Skin epidermis (tissue), 12 donors: Measurements from ENCODE around the gene THUMPD2.
A peak's percentile ranks its signal among the peaks of the same experiment; 100 is the strongest.
"Not testable (repeated sequence)": the region's sequence is repeated elsewhere in the genome, so short reads cannot be mapped to it uniquely, and the experiment has no call there.

ENCODE experiments used
- H3K27ac ChIP-seq, 21 experiments: fragments of 200-600 bp; sonication (generic) in 11 of 21; one replicate each; pipeline ENCODE4 v1.5.0; 2020; ENCODE audit warnings: mild to moderate bottlenecking in 3 of 21, inconsistent platforms in 2 of 21, moderate library complexity in 2 of 21
- H3K4me3 ChIP-seq, 7 experiments: fragments of 200-600 bp; sonication (generic) in 2 of 7; one replicate each; pipeline ENCODE4 v1.5.0; 2020; ENCODE audit warnings: inconsistent platforms in 2 of 7, mild to moderate bottlenecking in 2 of 7, moderate library complexity in 1 of 7

Gene THUMPD2, protein sequence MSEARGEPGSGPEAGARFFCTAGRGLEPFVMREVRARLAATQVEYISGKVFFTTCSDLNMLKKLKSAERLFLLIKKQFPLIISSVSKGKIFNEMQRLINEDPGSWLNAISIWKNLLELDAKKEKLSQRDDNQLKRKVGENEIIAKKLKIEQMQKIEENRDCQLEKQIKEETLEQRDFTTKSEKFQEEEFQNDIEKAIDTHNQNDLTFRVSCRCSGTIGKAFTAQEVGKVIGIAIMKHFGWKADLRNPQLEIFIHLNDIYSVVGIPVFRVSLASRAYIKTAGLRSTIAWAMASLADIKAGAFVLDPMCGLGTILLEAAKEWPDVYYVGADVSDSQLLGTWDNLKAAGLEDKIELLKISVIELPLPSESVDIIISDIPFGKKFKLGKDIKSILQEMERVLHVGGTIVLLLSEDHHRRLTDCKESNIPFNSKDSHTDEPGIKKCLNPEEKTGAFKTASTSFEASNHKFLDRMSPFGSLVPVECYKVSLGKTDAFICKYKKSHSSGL

DNA sequence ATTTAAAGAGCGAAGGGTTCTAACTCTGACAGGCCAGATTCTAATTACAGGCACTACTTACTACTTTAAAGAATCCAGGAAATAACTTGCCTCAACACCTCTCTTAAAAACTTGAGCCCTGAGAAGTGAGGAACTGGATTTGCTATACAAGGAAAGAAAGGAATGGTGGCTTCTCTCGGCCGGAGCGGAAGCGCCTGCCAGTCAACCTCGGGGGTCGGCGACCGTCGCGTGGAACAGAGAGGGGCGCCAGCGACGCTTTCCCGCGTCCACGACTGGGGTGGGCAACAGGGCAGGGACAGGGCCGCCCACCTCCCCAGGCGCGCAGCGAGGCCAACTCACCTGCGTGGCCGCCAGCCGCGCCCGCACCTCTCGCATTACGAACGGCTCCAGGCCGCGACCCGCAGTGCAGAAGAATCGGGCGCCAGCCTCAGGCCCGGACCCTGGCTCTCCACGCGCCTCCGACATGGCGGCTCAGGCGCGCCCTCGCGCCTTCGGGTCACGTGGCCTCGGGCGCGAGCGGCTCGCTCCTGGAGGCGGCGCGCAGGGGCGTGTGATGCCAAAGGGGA is at the start of gene THUMPD2:
TSS of gene THUMPD2 (minus strand) at position 484 of the 566 bp plus-strand sequence. CDS start at position 465, 19 bp downstream.
- H3K27ac ChIP-seq, result peak within 1 kb of the TSS; percentile 82 to 99 (median 94)
- peak within 1 kb of the TSS; percentile 54 to 93 (median 76) for H3K4me3 ChIP-seq

DNA sequence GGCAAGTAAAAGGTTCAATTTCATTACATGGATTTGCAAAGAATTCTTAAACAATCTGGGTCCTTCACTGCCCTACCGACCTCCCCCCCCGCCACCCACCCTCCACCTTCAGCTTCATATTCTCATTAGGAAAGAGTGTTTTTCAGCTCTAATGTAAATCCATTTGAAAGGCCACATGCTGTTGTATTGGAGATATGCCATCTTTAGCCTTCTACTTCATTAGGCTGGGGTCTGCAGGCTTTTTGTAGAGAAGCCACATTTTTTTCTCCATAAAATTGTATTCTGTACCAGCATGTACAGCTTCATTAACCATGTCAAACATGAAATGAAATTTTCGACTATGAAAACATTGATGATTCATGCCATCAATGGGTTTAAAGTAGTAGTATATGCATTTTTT is 42.8 kb upstream of the THUMPD2 start:
- Histone ChIP-seq H3K27ac (no peak overlapping the region), H3K4me3 (no peak overlapping the region)

DNA sequence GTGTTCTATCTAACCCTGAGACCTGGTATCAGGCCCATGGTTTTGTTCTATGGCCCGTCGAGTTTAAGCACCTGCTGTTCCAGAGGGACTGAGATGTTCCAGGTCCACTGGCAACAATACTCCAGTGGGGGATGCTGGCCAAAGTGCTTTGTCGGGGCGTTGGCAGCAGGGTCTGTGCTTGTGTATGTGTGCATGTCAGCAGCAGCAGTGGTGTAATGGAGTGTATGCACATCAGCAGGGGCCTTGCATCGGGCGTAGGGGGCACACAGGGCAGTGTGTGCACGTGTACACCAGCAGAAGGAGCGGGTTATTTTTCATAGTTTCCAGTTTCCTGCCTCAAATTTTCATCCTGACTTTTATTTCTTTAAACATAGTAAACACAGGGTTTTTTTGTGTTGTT is 37.8 kb upstream of the THUMPD2 start:
- no peak overlapping the region for H3K27ac ChIP-seq
- no peak overlapping the region for H3K4me3 ChIP-seq

DNA sequence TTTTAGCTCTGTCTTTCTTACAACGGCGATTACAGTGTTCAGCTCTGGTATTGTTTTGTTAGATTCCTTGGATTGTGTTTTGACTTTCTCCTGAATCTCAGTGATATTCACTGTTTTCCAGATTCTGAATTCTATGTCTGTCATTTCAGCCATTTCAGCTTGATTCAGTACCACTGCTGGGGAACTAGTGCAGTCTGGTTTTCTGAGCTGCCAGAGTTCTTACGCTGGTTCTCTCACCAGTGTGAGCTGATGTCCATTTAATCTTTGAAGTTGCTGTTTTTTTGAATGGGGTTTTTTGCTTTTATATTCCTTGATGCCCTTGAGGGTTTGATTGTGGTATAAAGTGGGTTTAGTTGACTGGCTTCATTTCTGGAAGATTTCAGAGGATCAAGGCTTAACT is 37.4 kb upstream of the THUMPD2 start:
- no peak overlapping the region for H3K4me3 ChIP-seq
- H3K27ac ChIP-seq, result no peak overlapping the region

DNA sequence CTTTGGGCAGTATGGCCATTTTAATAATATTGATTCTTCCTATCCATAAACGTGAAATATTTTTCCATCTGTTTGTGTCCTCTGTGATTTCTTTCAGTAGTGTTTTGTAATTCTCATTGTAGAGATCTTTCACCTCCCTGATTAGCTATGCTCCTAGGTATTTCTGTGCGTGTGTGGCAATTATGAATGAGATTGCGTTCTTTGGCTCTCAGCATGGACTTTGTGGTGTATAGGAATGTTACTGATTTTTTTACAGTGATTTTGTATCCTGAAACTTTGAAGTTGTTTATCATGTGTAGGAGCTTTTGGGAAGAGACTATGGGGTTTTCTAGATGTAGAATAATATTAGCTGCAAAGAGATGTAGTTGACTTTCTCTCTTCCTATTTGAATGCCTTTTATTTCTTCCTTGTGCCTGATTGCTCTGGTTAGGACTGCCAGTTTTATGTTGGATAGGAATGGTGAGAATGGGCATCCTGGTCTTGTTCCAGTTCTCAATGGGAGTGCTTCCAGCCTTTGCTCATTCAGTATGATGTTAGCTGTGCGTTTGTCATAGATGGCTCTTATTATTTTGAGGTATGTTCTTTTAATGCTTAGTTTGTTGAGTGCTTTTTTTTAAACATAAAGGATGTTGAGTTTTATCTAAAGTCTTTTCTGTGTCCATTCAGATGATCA is 27.0 kb upstream of the THUMPD2 start:
- Histone ChIP-seq H3K27ac (no peak overlapping the region), H3K4me3 (no peak overlapping the region)

DNA sequence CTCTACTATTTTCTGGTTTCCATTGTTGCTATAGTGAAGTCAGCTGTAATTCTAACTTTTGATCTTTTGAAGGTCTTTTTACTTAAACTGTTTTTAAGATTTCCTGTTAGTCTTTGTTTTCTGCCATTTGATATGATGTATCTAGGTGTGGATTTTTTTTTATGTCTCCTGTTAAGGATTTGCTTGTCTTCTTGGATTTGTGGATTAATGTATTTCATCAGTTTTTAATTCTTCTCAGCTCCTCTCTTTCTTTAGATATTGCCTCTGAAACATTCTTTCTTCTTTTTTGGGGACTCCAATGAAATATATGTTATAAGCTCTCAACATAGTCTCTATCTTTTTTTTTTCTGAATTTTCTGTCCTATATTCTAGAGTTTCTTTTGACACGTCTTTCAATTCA is 24.8 kb upstream of the THUMPD2 start:
- Histone ChIP-seq H3K4me3 (no peak overlapping the region), H3K27ac (no peak overlapping the region)

DNA sequence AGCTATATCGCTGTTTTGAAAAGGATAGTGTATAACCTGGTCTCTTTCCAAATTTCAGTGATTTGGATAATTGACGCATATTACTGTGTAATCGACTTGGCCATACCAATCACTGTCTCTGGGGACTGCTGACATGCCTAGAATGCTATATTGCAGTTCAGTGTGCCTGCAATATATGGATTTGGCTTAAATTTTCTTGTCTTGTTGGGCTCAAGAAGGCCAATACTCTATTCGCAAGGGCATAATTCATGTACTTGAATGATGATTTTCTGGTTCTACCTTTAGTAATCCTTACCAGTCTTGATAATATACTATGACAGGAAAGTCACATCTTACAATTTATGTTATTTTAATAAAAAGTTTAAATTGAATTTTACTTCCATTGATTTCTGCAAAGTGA is 21.7 kb upstream of the THUMPD2 start:
- no peak overlapping the region for H3K27ac ChIP-seq
- H3K4me3 ChIP-seq, result no peak overlapping the region

DNA sequence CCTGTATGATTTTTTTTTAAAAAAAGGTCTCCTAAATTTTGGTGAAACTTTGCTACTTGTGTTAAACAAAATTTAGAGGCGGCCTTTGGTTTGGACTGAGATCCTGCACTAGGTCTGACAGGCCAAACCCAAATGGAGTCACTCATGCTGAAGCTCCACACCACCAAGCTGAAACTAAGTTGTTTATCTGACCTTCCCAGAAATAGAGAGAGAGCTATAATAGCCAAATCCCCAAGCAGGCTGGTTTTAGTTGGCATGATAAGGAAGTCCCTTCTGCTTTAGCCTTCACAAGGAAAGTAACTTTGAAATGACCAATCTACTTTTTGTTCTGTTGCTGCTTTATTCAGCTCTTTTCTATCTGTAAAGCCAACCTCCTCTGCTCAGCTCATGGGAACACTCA is 17.1 kb upstream of the THUMPD2 start:
- no peak overlapping the region for H3K4me3 ChIP-seq
- no peak overlapping the region for H3K27ac ChIP-seq

DNA sequence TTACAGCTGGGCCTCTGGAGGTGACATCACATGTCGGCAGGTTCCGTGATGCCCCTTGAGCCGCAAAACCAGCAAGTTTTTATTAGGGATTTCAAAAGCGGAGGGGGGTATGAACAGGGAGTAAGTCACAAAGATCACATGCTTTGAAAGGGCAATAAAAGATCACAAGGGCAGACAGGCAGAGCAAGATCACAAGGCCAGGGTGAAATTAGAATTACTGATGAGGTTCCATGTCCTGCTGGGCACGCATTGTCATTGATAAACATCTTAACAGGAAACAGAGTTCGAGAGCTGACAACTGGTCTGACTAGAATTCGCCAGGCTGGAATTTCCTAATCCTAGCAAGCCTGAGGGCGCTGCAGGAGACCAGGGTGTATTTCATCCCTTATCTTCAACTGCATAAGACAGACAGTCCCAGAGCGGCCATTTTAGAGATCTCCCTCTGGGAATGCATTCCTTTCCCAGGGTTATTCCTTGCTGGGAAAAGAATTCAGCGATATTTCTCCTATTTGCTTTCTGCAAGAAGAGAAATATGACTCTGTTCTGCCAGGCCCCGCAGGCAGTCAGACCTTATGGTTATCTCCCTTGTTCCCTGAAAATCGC is 11.3 kb upstream of the THUMPD2 start:
- not testable (repeated sequence) for H3K4me3 ChIP-seq

DNA sequence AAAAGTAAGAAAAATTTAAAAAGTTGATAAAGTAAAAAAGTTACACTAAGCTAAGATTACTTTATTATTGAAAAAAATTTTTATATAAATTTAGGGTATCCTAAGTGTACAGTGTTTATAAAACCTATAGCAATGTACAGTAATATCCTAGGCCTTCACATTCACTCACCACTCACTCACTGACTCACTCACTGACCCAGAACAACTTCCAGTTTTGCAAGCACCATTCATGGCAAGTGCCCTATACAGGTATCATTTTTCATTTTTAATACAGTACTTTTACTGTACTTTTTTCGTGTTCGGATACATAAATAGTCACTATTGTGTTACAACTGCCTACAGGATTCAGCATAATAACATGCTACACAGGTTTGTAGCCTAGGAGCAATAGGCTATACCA is 8.9 kb upstream of the THUMPD2 start:
- H3K27ac ChIP-seq, result no peak overlapping the region
- H3K4me3 ChIP-seq, result no peak overlapping the region

More for the DNA sequence above, 11.3 kb upstream of the THUMPD2 start:
- not testable (repeated sequence) for H3K27ac ChIP-seq

DNA sequence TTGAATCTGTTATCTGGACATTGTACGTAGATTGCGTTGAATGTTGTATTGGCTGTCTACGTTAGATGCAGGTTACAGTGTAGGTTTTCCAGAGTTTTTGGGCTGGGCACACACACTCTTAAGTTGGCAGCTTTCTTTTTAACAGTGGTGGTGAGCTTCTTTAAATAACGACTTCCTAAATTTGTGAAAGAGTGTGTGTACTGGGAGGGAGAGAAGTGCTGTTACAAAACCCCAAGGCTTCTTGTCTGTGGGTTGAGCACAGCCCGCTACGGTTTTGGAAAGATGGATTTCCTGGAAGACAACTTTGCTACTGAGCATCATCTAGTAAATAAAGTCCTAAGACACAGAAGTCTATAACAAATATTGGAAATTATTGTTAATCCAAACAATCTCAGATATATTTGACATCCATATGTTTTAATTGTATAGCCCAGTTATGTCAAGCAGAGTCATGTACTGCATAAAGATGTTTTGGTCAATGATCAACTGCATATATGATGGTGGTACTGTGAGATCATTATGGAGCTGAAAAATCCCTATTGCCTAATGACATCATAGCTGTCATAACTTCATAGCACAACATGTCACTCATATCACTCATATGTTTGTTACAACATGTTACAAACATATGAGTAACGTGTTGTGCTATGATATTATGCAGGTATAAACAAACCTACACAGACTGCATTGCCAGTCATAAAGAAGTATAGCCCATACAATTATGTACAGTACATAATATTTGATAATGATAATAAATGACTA is 7.9 kb upstream of the THUMPD2 start:
- no peak overlapping the region for H3K27ac ChIP-seq

DNA sequence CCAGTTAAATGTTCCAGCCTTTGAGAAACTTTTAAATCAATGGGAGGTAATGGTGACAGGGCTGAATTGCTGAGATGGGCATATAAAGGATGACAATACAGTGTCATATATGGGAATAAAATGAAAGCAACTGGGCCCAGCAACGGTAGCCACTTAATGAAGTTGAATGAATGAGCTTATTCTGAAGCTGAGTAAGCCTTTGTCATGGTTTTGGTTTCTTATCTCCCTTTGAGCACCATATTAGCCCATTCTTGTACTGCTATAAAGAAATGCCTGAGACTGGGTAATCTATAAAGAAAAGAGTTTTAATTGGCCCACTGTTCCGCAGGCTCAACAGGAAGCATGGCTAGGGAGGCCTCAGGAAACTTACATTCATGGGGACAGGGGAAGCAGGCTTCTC is 3.5 kb upstream of the THUMPD2 start:
- no peak overlapping the region for H3K27ac ChIP-seq

More for the DNA sequence above, 7.9 kb upstream of the THUMPD2 start:
- H3K4me3 ChIP-seq, result no peak overlapping the region

DNA sequence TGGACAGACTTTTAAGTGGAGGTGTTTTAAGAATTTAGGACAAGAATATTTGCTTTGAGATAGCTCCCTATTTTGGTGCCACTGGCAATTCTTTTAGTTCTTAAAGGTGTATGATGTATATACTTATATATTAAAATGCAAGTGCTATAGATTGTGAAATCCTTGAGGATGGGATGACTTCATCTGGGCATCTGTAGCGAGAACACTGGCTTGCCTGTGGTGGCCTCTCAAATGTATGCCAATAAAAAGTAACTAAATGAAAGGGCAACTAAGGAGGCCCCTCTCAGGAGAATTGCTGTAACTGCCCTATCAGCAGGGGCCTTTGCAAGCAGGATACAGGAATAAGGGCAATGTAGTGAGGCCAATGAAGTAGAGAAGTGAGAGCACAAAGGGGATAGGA is 2.6 kb upstream of the THUMPD2 start:
- Histone ChIP-seq H3K4me3 (no peak overlapping the region), H3K27ac (no peak overlapping the region)

More for the DNA sequence above, 3.5 kb upstream of the THUMPD2 start:
- no peak overlapping the region for H3K4me3 ChIP-seq

DNA sequence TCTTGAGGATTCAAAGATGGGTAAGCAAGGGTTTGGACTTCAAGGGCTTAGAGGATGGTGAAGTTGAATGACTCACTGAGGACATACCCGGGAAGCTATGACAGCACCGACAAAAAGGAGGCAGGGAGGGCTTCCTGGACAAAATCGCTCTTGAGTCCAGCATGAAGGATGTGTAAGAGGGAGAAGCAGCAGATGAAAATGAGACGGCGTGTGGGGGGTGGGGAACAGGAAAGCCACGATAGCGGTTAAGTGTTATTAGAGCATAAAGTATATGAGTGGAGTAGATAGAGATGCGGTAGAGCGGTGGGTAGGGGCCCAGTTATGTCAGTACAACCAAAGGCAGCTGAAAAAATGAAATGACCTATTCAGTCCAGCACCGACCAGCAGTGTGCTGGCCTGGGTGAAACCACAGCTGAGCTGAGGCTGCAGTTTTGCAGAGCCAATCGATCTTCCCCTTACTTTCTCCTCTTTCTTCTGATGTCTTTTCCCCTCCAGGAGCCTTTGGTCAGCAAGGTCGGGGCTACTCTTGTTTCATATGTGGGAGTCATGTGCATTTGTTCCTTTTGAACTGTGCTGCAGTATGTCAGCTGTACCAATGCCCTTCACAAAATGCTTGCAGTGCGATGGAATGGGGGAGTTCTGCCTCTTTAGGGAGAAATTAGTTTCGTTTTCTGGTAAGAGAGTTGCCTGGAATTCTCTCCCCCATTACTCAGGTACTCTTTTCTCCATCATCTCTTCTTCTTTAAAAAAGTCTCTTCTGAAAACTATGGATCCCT is 2.0 kb upstream of the THUMPD2 start:
- no peak overlapping the region for H3K4me3 ChIP-seq
- no peak overlapping the region for H3K27ac ChIP-seq

DNA sequence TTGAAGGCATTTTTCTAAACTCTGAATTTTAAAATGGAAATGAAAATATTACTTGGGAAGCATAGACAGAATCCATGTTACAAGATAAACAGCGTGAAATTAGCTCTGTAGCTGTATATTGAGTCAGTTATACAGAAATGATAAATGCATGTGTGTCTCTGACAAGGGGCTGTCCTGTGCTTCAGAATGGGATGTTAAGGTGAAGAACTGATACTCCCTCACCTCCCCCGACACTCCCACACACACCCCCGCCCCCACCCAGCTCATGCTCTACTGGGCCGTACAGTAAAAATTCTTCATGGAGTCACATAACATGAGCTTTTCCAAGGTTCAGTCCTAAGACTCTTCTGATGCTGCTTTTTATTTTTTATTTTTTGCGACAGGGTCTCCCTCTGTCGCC is 869 bp upstream of the THUMPD2 start:
- Histone ChIP-seq H3K4me3 (no peak overlapping the region), H3K27ac (no peak overlapping the region)

DNA sequence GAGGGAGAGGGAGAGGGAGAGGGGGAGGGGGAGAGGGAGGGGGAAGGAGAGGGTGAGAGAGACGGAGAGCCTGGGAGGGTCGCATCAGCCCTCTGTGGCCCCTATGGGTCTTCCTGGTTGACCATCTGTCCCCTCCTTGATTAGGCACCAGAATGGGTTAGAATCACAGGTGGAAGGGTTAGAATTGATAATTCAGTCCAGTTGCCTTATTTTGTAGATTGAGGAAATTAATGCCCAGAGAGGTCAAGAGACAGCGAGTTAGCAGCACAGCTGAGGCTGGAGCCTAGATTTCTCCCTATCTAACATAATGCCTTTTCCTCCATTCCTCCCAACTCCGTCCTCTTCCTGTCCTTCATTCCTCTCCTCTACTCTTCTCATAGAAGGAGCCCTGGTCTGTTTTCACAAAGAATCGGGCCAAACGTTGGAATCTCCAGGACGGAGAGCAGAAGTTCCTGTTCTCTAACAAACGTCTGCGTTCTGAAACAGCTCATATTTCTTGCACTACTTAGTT is 338 bp upstream of the THUMPD2 start:
- Histone ChIP-seq H3K27ac (peak overlapping the region in 20 of 21 experiments; percentile 82 to 99 (median 94)), H3K4me3 (peak overlapping the region; percentile 54 to 93 (median 76))

DNA sequence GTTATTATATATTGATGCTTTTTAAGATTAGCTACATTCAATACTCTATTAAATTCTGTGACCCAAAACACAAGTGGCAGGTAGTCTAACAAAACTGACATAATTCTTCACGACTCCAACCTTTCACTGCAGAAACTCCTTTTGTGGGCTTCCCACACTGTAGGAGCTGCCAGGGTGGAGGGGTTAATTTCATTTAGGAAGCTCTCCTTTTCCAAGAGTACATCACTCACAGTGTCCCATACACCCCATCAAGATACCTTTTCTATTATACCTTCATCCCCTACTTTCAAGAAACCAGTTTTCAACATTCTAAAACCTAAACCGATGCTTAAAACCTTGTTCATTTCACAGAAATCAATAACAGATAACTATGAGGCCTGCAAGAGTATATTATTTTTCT is 825 bp downstream of the THUMPD2 start:
- Histone ChIP-seq H3K4me3 (peak overlapping the region; percentile 54 to 93 (median 76)), H3K27ac (peak overlapping the region in 19 of 21 experiments; percentile 83 to 99 (median 94))

DNA sequence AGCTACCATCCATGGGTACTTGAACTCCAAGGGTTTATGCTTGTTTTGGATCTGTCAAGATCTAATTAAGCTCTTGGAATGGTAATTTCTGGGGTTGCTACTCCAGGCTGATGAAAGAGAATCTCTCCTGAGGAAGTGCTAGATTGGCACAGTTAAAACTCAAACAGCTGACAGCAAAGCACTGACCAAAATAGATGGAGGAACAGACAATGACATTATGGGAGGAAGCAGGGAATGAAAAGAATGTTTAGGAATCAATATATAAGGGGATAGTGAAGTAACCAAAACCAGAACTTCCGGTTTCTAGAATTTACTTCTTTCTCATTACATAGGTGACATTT is 6.3 kb downstream of the THUMPD2 start:
- H3K27ac ChIP-seq, result no peak overlapping the region
- no peak overlapping the region for H3K4me3 ChIP-seq
